GM13976 (cell line): ENCODE data around the gene KRTDAP.

Experiments used
- DNase-seq: peaks from one replicate; pipeline ENCODE4 v3.0.0; 2012; ENCODE audit warnings: low spot score
- CTCF ChIP-seq: IDR thresholded peaks from 2 replicates; pipeline ENCODE4 v1.5.1; 2012; ENCODE audit warnings: borderline replicate concordance, mild to moderate bottlenecking; ENCODE audit not compliant: insufficient read depth; ENCODE audit errors: extremely low read depth, missing control alignments, control extremely low read depth
- in situ Hi-C: fragments of 300-500 bp; cut with MboI; formaldehyde crosslinking; loops from one replicate; pipeline ENCODE4 v1.12.0; 2022; ENCODE audit warnings: low sequenced_read_pairs, mixed read lengths, inconsistent platforms; ENCODE audit not compliant: unreplicated experiment

The KRTDAP gene

GRCh38 chr19:35457173-35457572, 33.1 kb downstream of the KRTDAP start:
- DNase-seq, result peak; percentile 58
- in situ Hi-C loops, result no loop called here
- no peak for TF ChIP-seq CTCF

- DNase-seq, result no peak
- no peak for TF ChIP-seq CTCF
- in situ Hi-C loops, result no loop called here
These were observed 34.6 kb downstream of the KRTDAP start for GRCh38 chr19:35455616-35456201.

- no peak for TF ChIP-seq CTCF
- in situ Hi-C loops, result no loop called here
- DNase-seq, result no peak
These were observed 35.6 kb downstream of the KRTDAP start for GRCh38 chr19:35454663-35455062.

GRCh38 chr19:35451338-35452096, 38.7 kb downstream of the KRTDAP start:
- DNase-seq, result peak; percentile 78
- in situ Hi-C loops, result no loop called here
- TF ChIP-seq CTCF, result no peak

GRCh38 chr19:35449359-35450043, 40.8 kb downstream of the KRTDAP start:
- TF ChIP-seq CTCF, result no peak
- in situ Hi-C loops, result no loop called here
- DNase-seq, result no peak

- TF ChIP-seq CTCF, result no peak
- no peak for DNase-seq
- in situ Hi-C loops, result no loop called here
These were observed 42.4 kb downstream of the KRTDAP start, which contains the start of gene FFAR2 for GRCh38 chr19:35447606-35448469. TSS of gene FFAR2 (plus strand) at chr19:35448257. CDS start at chr19:35449715, 1,458 bp downstream.
